RCC 7860 (cell line): ENCODE results near the gene SNAI1.
"Not testable (repeated sequence)": the region's sequence is repeated elsewhere in the genome, so short reads cannot be mapped to it uniquely, and the experiment has no call there.

Source experiments
- DNase-seq: peaks from one replicate; pipeline ENCODE4 v3.0.0-alpha.2; 2015; ENCODE audit warnings: low spot score
- FAIRE-seq: peaks from 2 replicates; lab custom pipeline; 2012; peaks lifted over from hg19 to GRCh38; lab: Jason Lieb, UNC

Gene SNAI1

DNA sequence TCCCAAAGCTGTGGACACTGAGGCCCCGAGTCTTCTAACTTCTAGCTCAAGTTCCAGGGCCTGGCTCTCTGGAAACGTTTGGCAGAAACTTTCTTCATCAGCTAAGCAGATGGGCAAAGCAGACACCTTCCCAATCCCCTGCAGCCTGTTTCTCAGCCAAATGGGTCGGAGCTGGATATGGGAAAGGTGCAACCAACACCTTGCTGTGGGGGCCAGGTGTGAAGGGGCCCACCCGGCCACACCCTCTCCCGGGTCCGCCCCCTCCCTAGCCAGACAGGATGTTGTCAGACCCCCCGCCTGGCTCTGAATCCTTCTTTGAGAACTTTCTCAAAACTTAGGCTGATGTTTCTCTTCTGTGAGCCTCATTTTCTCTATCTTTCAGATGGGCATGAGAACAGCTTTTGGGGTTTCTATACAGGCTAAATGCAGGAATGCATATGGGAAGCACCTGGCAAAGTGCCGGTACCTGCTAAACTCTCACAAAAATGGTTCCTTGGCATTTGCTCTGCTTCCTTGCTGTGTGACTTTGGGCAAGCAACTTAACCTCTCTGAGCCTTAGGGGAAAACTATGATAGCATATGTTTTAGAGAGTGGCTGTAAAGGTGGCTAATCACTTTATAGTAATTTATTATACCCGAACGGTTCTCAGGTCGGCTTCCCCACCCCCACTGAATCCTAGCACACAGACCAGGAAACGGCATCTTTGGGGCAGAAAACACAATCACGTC is 1.8 kb downstream of the SNAI1 start:
- DNase-seq (no peak), FAIRE-seq (no peak)

DNA sequence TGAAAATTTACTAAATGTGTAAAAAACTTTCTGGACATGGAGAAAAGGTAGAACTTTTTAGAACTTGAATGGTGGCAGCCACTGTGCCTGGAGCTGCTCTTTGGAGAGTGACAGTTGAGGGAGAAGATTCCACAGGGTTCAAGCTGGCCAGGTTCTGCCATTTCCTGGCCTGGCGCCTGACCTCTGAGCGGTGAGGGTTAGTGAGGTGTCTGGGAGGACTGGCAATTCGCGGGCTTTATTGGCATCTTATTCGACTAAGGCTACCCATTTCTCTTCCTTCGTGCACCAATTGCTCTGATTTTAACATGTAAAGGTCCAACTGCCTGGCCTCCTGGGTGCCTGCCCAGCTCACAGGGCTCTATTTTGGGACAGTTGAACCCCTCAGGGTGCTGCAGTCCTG is 2.4 kb downstream of the SNAI1 start:
- FAIRE-seq (no peak), DNase-seq (no peak)

DNA sequence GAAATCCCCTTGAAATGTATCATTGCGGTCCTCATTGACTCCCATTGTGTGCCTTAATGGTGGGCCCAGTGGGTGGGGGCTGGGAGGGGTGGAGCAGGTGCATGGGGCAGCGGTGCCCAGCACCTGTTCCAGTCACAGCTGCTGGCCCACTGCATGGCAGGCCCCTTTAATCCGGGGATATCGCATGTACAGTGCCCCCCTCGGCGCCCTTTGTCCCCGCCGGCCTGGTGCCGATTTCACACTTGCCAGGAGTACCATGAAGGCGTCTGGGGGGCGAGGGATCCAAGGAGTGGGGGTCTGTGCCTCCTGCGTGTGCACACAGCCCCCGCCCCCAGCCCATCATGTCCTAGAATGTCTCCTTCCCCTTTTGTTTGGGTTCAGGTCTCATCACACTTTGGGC is 2.8 kb downstream of the SNAI1 start:
- FAIRE-seq (no peak), DNase-seq (no peak)

DNA sequence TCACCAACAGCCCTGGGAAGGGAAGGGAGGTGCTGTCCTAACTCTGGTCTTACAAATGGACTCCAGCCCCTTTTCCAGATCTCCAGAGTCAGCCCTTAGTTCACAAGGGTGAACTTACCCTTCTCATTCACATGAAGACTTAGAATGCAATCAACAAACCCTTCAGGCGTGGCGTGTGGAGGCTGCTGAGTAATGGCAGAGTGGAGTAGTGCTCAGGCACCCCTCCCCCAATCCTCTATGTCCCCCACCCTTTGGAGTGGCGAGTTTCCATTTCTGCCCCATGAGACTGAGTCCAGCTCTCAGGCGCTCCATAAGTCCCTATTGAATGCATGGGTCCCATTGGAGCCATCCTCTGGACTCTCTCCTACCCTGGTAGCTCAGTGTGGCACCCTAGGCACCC is 3.3 kb downstream of the SNAI1 start:
- FAIRE-seq: no peak

DNA sequence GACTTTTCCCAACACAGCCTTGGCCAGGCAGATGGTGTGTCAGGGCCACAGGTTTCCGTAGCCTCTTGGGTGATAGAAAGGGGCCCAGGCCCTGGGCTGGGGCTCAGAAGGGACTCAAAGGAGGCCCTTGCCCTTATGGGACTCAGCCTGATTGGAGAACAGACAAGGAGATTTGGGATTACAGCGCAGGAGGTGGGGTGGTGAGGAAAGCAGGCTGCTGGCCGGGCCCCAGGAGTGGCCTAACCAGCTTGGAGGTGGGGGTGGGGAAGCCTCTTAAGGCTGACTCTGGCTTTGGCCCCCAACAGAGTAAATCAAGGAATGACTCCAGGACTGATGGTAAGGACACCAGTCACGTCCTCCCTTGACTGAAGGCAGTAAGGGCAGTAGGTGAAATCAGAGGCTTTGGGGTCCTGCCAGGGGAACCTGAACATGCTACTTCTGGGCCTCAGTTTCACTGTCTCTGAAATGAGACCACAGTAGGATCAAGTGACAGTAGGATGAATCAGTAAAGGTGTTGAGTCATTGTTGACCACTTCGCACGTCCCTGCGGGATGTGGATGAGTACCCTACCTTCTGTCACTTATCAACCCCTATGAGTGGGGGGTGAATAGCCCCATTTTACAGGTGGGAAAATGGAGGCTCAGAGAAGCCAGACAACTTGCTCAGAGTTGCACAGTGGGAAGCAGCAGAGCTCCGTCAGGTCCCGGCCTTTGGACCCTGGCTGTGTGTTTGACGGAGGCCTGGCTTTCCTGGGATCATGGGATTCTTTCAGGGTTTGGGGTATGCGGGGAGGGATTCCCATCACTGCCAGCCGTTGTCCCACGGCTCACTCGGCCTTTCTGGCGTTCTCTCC is 4.5 kb downstream of the SNAI1 start:
- FAIRE-seq: peak; percentile 88

More for the DNA sequence above, 3.3 kb downstream of the SNAI1 start:
- DNase-seq: peak; percentile 38

DNA sequence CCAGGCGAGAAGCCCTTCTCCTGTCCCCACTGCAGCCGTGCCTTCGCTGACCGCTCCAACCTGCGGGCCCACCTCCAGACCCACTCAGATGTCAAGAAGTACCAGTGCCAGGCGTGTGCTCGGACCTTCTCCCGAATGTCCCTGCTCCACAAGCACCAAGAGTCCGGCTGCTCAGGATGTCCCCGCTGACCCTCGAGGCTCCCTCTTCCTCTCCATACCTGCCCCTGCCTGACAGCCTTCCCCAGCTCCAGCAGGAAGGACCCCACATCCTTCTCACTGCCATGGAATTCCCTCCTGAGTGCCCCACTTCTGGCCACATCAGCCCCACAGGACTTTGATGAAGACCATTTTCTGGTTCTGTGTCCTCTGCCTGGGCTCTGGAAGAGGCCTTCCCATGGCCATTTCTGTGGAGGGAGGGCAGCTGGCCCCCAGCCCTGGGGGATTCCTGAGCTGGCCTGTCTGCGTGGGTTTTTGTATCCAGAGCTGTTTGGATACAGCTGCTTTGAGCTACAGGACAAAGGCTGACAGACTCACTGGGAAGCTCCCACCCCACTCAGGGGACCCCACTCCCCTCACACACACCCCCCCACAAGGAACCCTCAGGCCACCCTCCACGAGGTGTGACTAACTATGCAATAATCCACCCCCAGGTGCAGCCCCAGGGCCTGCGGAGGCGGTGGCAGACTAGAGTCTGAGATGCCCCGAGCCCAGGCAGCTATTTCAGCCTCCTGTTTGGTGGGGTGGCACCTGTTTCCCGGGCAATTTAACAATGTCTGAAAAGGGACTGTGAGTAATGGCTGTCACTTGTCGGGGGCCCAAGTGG is 5.3 kb downstream of the SNAI1 start:
- FAIRE-seq: no peak
- DNase-seq: peak; percentile 33

More for the DNA sequence above, 4.5 kb downstream of the SNAI1 start:
- DNase-seq: peak; percentile 89

DNA sequence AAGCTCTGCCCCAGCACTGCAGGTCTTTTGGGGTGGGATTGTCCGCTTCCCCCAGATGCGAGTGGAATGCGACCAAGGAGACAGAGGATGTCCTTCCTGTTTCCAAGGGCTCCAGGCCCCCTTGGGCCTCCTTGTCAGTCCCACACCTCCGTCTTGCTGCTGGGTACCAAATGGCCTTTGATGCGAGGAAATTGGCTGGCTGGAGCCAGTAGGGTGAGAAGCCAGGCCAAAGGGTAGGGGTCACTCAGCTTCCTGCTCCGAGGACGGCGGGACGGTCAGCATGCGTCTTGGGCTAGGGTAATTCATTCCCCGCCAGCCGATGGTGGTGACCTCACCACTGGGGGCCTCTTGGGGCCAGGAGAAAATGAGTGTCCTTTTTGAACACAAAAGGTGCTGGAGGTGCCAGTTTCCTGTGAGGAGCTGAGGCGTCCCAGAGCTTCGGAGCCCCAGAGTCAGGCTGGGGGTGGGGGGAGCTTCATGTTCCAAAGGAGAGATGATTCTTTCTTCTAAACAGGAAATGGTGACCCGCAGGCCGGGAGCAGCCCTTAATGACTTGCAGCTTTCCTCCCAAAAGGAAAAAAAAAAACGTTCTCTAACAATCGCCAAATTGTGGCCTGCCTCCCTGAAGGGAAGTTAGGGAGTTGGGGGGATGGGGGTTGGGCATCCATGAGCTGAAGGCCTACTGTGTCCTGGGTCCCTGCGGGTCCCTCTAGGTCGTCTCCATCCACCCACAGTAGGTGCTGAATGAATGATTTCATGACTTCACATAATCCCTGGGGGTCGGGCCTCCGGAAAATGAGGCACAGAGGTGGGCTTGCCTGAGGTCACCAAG is 6.7 kb downstream of the SNAI1 start:
- FAIRE-seq (no peak), DNase-seq (peak; percentile 63)

DNA sequence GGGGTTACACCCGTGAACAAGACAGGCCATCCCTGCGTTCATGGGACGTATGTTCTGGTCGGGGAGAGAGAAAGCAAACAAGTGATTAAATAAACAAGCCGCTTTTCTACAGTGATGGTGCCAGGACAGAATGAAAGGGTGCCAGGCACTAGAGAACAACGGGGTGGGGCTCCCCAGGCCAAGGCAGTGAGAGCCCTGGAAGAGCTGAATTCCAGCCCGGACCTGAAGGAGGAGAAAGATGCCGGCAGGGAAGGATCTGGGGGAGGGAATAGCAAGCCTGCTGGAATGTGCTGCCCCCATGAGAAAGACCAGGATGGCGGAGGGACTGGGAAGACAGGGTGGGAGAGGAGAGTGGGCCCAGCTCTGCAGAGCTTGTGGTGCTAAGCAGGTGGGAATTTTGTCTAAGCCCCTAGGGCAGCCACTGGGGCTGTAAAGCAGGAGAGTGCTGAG is 7.5 kb downstream of the SNAI1 start:
- DNase-seq: no peak
- FAIRE-seq: no peak

DNA sequence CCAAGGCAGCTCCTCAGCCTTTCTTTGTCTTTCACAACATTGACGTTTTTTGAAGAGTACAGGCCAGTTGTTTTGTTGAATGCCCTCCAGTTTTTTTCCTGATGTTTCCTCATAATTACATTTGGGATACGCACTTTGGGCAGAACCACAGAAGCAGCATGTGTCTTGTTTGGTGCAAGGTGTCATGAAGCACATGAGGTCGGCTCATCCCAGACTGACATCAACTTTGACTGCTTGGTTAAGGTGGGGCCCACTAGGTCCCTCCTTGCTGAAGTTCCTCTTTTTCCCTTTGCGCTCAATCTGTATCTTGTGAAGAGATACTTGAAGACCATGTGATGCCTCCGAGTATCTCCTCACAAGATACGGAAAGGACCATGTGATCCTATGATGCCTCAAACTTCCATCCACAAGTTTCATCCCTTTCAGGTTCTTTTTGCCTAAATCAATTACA is 10.5 kb downstream of the SNAI1 start:
- DNase-seq: no peak
- no peak for FAIRE-seq

DNA sequence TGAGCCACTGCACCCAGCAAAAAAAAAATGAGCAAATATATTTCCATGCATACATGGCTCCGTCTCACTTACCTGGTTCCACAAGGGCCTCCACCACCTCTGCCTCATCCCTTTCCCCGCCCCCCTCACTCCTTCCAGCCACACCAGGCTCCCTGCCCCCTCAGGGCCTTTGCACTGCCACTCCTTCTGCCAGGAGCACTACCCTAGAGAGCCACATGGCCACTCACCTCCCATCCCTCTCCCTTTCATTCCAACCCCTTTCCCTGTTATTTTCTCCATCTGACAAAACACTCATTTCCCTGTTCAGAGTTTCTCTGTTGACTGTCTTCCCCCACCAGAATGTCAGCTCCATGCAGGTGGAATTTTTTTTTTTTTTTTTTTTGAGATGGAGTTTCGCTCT is 12.8 kb downstream of the SNAI1 start:
- DNase-seq (no peak), FAIRE-seq (no peak)

DNA sequence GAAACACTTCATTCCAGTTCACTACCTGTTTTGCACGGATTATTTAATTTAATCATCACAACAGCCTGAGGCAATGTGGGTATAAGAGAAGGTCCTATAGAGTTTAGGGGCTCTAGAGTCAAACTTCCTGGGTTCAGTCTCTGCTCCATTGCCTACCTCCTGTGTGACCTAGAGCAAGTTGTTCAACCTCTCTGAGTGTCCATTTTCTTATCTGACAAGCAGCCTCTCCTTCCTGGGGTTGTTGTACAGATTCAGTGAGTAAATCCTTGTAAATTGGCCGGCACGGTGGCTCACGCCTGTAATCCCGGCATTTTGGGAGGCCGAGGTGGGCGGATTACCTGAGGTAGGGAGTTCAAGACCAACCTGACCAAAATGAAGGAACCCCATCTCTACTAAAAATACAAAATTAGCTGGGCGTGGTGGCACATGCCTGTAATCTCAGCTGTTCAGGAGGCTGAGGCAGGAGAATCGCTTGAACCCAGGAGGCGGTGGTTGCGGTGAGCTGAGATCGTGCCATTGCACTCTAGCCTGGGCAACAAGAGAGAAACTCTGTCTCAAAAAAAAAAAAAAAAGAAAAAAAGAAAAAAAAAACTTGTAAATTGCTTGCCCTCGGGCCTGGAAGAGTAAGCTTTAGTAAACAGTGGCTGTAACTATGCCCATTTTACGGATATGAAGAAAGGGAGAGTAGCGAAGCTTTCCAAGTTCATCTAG is 15.9 kb downstream of the SNAI1 start:
- not testable (repeated sequence) for DNase-seq, FAIRE-seq

DNA sequence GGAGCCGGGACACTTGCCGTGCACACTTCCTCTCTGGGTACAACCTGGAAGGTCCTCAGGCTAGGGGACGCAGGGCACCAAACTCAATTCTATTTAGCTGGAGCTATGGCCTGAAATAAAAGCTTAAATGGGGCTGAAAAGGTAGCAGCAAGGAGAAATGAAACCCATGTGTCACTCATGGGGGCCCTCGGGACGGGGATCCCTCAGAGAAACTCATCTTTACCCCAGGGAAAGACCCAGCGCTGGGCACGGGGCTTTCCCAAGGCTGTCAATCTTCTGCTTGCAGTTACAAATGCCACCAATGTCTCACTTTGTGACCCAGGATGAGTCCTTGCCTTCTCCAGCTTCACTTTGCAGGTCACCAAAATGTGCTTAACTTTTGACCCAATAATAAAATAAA is 16.5 kb downstream of the SNAI1 start:
- DNase-seq (no peak), FAIRE-seq (no peak)

DNA sequence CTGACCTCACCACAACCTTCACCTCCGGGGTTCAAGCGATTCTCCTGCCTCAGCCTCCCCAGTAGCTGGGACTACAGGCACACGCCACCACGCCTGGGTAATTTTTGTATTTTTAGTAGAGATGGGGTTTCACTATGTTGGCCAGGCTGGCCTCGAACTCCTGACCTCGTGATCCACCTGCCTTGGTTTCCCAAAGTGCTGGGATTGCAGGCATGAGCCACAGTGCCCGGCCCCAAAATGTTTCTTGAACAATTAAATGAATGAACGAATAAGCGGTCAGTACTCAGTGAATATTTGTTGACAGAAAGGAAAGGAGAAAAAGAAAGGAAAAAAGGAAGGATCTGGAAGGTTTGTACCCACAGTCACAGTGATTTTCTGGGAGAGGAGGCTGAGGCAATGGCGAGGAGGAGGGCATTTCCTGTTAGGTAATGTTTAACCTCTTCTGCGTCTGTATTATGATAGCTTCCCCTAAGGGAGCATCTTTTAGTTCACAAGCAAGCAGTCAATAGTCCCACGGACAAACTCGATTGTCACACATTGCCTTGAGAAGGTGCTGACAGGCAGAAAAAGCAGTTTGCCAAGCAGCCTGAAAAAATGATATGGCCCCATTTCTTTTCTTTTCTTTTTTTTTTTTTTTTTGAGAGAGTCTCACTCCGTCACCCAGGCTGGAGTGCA is 17.9 kb downstream of the SNAI1 start:
- peak; percentile 47 for DNase-seq
- not testable (repeated sequence) for FAIRE-seq

DNA sequence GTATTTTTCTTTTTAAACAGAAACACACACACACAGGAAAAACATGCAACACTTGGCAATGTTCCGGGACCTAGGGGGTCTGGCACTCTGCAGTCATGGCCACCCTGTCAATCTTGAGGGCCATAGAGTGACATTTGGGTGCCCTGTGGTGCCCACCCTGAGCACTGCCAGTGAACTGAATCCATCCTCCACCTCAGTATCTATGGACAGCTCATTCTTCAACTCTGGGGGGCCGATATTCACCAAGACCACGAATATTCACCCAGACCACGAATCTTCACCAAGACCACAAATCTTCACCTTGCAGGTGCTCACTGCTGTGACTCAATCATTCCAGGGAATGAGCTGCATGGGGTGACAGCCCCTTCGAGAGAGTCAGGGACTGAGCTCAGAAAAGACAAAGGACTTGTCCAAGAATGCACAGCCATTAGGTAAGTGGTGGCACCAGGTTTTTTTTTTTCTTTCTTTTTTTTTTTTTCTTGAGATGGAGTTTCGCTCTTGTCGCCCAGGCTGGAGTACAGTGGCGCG is 19.1 kb downstream of the SNAI1 start:
- FAIRE-seq (peak; percentile 65), DNase-seq (peak; percentile 68)

DNA sequence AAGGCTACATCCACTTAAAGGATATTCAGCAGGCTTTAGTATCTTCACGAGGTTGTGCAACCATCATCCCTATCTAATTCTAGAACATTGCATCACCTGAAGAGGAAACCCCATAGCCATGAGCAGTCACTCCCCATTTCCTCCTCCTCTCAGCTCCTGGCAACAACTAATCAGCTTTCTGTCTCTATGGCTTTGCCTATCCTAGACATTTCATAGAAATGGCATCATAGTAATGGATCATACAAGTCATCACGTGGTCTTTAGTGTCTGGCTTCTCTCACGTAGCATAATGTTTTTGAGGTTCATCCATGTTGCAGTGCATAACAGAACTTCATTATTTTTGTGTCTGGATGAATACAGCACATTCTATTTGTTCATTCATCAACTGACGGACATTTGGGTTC is 20.5 kb downstream of the SNAI1 start:
- DNase-seq: peak; percentile 71
- FAIRE-seq: no peak

DNA sequence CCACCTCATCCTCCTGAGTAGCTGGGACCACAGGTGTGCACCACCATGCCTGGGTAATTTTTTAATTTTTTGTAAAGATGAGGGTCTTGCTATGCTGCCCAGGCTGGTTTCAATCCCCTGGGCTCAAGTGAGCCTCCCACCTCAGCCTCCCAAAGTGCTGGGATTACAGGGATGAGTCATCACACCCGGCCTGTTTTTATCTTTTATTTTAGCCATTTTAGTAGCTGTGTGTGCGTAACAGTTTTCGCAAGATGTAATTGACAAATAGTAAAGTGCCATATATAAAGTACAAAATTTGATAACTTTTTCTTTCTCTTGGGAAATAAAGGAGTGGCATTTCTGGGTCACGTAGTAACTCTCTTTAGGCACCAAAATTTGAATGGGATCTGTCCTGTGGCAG is 21.4 kb downstream of the SNAI1 start:
- DNase-seq (no peak), FAIRE-seq (no peak)

DNA sequence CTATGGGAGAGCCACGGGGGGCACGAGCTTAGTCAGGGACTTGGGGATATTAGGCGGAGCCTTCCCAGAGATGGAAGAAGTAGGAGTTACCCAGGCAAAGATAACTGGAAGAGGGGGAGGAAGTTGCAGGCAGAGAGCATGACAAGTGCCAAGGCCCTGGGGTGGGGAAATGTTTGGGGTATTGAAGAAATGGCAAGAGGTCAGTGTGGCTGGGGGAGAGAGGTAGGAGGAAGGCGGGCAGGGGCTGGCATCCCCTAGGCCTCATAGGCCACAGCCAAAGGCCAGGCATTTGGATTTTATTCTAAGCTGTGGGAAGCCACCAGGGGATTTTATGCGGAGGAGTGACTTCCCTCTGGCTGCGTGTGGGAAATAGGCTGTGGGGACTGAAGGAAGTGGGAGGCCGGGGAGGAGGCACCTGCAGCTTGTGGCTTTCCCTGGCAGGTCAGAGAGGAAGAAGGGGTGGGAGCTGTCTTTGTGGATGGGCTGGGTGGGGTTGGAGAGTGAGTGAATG is 22.7 kb downstream of the SNAI1 start:
- FAIRE-seq (no peak), DNase-seq (peak; percentile 60)

DNA sequence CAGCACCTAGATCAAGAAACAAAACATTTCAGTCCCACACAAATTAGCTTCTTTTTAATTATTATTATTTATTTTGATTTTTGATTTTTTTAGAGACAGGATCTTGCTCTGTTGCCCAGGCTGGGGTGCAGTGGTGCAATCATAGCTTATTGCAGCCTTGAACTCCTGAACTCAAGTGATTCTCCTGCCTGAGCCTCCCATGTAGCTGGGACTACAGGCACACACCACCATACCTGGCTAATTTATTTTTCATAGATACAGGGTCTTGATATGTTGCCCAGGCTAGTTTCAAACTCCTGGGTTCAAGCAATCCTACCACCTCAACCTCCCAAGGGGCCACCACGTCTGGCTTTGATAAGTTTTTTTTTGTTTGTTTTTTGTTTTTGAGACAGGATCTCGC is 24.6 kb downstream of the SNAI1 start:
- FAIRE-seq: no peak
- DNase-seq: no peak

DNA sequence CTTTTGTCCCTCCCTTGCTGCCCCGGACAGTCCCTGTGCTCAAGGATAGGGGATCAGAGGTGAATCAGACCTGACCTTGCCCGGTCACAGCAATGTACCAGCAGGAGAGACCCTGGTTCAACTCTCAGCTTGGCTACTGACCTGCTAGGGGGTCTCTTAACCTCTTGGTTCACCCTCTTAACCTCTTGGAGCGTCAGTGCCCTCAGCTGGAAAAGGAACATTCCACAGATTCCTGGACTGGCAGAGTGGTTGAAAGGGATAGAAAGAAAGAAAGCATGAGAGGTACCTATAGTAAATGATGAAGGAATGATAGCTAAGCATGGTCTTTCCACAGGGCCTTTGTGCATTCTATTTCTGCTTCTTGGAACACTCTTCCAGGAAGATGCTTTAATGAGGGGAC is 25.2 kb downstream of the SNAI1 start:
- no peak for FAIRE-seq
- DNase-seq: no peak
